HG03565 (cell line): ENCODE data around the gene ZNF747.
A peak's percentile ranks its signal among the peaks of the same experiment; 100 is the strongest.

Experiments
- ATAC-seq: cut with Tn5 transposase; IDR thresholded peaks from one replicate; pipeline ENCODE4 v1.9.1; 2021; ENCODE audit warnings: mild to moderate bottlenecking, moderate library complexity; ENCODE audit not compliant: unreplicated experiment

The ZNF747 gene

GRCh38 chr16:30534368-30535105, at the start of gene ZNF747:
Gene ZNF747, minus strand, starts transcription at chr16:30534858. Its CDS starts 179 bp downstream, at chr16:30534679.
- peak; percentile 60 for ATAC-seq

GRCh38 chr16:30582611-30583340, 48.1 kb upstream of the ZNF747 start:
- ATAC-seq = no peak

GRCh38 chr16:30581457-30581856, 46.8 kb upstream of the ZNF747 start:
- no peak for ATAC-seq

- no peak for ATAC-seq
Measured at GRCh38 chr16:30574678-30575077, 40.0 kb upstream of the ZNF747 start.

GRCh38 chr16:30571445-30572322, 37.0 kb upstream of the ZNF747 start, which contains the start of gene ZNF688:
Gene ZNF688, minus strand, starts transcription at chr16:30571714. Its CDS starts 85 bp downstream, at chr16:30571629.
- peak; percentile 52 for ATAC-seq

GRCh38 chr16:30570636-30571444, 36.2 kb upstream of the ZNF747 start:
- no peak for ATAC-seq

- no peak for ATAC-seq
Measured at GRCh38 chr16:30569746-30570635, 35.3 kb upstream of the ZNF747 start.

GRCh38 chr16:30569281-30569680, 34.6 kb upstream of the ZNF747 start:
- ATAC-seq = no peak

GRCh38 chr16:30567991-30568638, 33.5 kb upstream of the ZNF747 start:
- no peak for ATAC-seq

- no peak for ATAC-seq
Measured at GRCh38 chr16:30567160-30567990, 32.7 kb upstream of the ZNF747 start.

GRCh38 chr16:30566531-30566930, 31.9 kb upstream of the ZNF747 start:
- no peak for ATAC-seq

GRCh38 chr16:30565984-30566383, 31.3 kb upstream of the ZNF747 start:
- no peak for ATAC-seq

- no peak for ATAC-seq
Measured at GRCh38 chr16:30565526-30565925, 30.9 kb upstream of the ZNF747 start.

- no peak for ATAC-seq
Measured at GRCh38 chr16:30562021-30562420, 27.4 kb upstream of the ZNF747 start.

GRCh38 chr16:30561089-30561816, 26.6 kb upstream of the ZNF747 start:
- no peak for ATAC-seq

GRCh38 chr16:30559690-30560089, 25.0 kb upstream of the ZNF747 start:
- no peak for ATAC-seq

GRCh38 chr16:30558789-30559377, 24.2 kb upstream of the ZNF747 start:
- no peak for ATAC-seq
